ENCODE results near the gene DTNA. TPM values are rescaled to one million over a fixed set of nuclear protein-coding genes. Genes with fewer than 3 reads are reported as not detected.
A peak's percentile ranks its signal among the peaks of the same experiment; 100 is the strongest.
"Not testable (repeated sequence)": the region's sequence is repeated elsewhere in the genome, so short reads cannot be mapped to it uniquely, and the experiment has no call there.

The DTNA gene
- total RNA-seq, 1 experiment from 2014 or later: 20.9 TPM

- DNase-seq (ENCODE audit: low spot score): no peak
These were observed 191.2 kb downstream of the DTNA start for GRCh38 chr18:34901299-34901698.

GRCh38 chr18:34904994-34905393, 194.9 kb downstream of the DTNA start:
- no peak for DNase-seq (ENCODE audit: low spot score)

- DNase-seq (ENCODE audit: low spot score): not testable (repeated sequence)
These were observed 196.9 kb downstream of the DTNA start for GRCh38 chr18:34906985-34907384.

- DNase-seq (ENCODE audit: low spot score): no peak
These were observed 199.7 kb downstream of the DTNA start for GRCh38 chr18:34909637-34910364.

- no peak for DNase-seq (ENCODE audit: low spot score)
These were observed 201.0 kb downstream of the DTNA start for GRCh38 chr18:34911081-34911480.

GRCh38 chr18:34911661-34912384, 201.7 kb downstream of the DTNA start:
- peak; percentile 83 for DNase-seq (ENCODE audit: low spot score)

GRCh38 chr18:34913837-34914661, 204.0 kb downstream of the DTNA start:
- no peak for DNase-seq (ENCODE audit: low spot score)

GRCh38 chr18:34915046-34915445, 204.9 kb downstream of the DTNA start:
- DNase-seq (ENCODE audit: low spot score): no peak

GRCh38 chr18:34916539-34916938, 206.4 kb downstream of the DTNA start:
- not testable (repeated sequence) for DNase-seq (ENCODE audit: low spot score)

GRCh38 chr18:34918856-34919255, 208.8 kb downstream of the DTNA start:
- DNase-seq (ENCODE audit: low spot score): no peak

GRCh38 chr18:34921226-34921625, 211.1 kb downstream of the DTNA start:
- no peak for DNase-seq (ENCODE audit: low spot score)

- no peak for DNase-seq (ENCODE audit: low spot score)
These were observed 211.8 kb downstream of the DTNA start for GRCh38 chr18:34921811-34922385.

- not testable (repeated sequence) for DNase-seq (ENCODE audit: low spot score)
These were observed 212.5 kb downstream of the DTNA start for GRCh38 chr18:34922594-34922993.

GRCh38 chr18:34923911-34924310, 213.8 kb downstream of the DTNA start:
- DNase-seq (ENCODE audit: low spot score): no peak

GRCh38 chr18:34926683-34927082, 216.6 kb downstream of the DTNA start:
- no peak for DNase-seq (ENCODE audit: low spot score)

GRCh38 chr18:34928088-34928753, 218.1 kb downstream of the DTNA start:
- DNase-seq (ENCODE audit: low spot score): no peak

- DNase-seq (ENCODE audit: low spot score): no peak
These were observed 218.7 kb downstream of the DTNA start for GRCh38 chr18:34928754-34929335.

GRCh38 chr18:34929336-34929780, 219.3 kb downstream of the DTNA start:
- DNase-seq (ENCODE audit: low spot score): peak; percentile 84

- DNase-seq (ENCODE audit: low spot score): no peak
These were observed 222.3 kb downstream of the DTNA start for GRCh38 chr18:34932363-34932762.

- DNase-seq (ENCODE audit: low spot score): no peak
These were observed 222.8 kb downstream of the DTNA start for GRCh38 chr18:34932792-34933466.
